Suppressor macrophage treated with lipopolysaccharide for 4 hours (primary cell): Measurements from ENCODE around the gene VIP.
"Not testable (repeated sequence)": the region's sequence is repeated elsewhere in the genome, so short reads cannot be mapped to it uniquely, and the experiment has no call there.

Experiments
- DNase-seq: peaks from one replicate; pipeline ENCODE4 v3.0.0-alpha.2; 2020

Gene VIP

DNA sequence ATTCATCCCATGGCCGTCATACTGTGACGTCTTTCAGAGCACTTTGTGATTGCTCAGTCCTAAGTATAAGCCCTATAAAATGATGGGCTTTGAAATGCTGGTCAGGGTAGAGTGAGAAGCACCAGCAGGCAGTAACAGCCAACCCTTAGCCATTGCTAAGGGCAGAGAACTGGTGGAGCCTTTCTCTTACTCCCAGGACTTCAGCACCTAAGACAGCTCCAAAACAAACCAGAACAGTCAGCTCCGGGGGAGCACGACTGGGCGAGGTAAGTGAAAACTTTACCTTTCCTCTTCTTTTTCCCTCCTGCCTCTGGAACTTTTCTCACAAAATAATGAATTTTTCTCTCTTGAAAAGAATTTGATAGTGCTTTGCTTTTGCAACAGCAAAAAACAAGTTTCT lies at the start of gene VIP:
VIP (plus strand) TSS at position 104 of the 400 bp plus-strand sequence. CDS start 1,381 bp downstream, outside the sequence.
- DNase-seq = peak; percentile 2

- no peak for DNase-seq
Measured at GRCh38 chr6:152701081-152701862, 49.3 kb upstream of the VIP start.

- DNase-seq = no peak
Measured at GRCh38 chr6:152701863-152702401, 48.7 kb upstream of the VIP start.

DNA sequence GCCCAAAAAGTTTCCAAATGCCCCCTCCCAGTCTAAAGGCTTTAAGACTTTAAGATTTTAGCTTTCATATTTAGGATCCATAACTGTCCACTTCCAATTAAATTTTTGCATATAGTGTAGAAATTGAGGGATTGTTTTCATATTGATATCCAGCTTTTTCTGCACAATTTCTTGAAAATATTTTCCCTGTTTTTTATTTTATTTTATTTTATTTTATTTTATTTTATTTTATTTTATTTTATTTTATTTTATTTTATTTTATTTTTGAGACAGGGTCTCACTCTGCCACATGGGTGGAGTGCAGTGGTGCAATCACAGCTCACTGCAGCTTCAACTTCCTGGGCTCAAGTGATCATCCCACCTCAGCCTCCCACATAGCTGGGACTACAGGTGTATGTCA lies 46.8 kb upstream of the VIP start:
- not testable (repeated sequence) for DNase-seq

DNA sequence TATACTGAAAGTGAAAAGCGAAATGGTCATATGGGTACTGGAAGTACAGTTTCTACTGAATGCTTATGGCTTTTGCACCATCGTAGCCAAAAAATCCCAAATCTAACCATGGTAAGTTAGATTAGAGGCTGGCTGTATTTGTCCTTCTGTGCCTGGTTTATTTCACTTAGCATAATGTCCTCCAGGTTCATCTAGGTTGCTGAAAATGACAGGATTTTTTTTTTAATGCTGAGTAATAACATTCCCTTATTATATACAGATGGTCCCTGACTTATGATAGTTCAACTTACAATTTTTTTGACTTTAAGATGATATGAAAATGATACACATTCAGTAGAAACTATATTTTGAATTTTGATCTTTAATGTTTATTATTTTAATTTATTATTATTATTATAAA lies 45.3 kb upstream of the VIP start:
- DNase-seq = no peak

DNA sequence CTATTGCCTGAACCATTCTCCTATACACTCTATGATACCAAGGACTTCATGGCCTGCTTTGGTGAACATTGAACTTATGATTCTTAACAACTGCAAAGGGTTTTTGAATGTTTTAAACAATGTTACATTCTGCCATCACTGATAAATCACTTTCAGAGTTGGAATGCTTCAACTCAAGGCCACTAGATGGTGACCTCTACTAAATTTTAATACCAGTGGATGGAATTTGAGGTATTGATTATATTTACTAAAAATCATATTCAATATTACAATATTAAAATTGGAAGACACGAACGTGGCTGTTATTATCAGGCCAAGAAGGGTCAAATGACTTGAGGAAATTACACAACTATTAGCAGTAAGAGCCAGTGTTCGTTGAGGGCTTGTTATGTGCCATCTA lies 34.3 kb upstream of the VIP start:
- DNase-seq = no peak

DNA sequence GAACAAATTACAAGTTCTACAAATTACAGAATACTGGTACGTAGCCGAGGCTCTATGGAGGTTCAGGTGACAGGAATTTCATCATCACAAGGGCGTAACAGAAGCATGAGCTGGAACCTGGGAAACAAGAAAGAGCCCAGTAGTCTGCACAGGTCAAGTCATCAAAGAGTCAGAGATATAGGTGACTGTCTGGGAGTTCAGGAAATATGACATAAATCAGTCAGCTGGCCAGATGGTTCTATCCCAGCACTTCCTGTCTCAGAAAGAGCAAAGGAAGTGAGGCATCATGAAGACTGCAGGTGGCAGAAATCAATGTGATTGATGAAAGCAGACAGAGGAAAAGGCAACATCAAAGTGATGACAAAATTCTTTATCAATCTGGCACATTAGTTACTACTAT lies 29.6 kb upstream of the VIP start:
- DNase-seq = no peak

GRCh38 chr6:152721956-152722355 lies 28.6 kb upstream of the VIP start:
- DNase-seq = no peak

DNA sequence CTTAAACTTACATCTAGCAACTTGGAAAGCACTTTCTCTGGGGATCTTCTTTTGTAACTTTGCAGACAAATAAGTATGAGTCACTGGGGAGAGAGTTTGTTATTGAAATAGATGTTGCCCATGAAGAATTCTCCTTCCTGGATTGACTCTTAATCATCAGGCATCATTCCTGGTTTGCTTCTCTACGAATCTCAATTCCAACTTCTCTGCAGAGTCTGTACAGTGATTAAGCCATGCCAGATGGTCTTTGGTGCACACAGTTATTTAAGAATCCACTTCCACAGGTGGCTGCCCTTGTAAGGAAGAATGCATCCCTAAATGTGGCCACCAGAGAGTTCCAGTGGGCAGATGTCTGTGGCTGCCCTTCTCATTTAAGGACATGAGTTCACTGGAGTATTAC lies 27.2 kb upstream of the VIP start:
- DNase-seq = no peak

- no peak for DNase-seq
Measured at GRCh38 chr6:152726313-152726712, 24.3 kb upstream of the VIP start.

- no peak for DNase-seq
Measured at GRCh38 chr6:152727507-152727906, 23.1 kb upstream of the VIP start.

- DNase-seq = no peak
Measured at GRCh38 chr6:152734630-152735029, 16.0 kb upstream of the VIP start.

GRCh38 chr6:152736687-152737273 lies 13.8 kb upstream of the VIP start:
- DNase-seq = no peak

DNA sequence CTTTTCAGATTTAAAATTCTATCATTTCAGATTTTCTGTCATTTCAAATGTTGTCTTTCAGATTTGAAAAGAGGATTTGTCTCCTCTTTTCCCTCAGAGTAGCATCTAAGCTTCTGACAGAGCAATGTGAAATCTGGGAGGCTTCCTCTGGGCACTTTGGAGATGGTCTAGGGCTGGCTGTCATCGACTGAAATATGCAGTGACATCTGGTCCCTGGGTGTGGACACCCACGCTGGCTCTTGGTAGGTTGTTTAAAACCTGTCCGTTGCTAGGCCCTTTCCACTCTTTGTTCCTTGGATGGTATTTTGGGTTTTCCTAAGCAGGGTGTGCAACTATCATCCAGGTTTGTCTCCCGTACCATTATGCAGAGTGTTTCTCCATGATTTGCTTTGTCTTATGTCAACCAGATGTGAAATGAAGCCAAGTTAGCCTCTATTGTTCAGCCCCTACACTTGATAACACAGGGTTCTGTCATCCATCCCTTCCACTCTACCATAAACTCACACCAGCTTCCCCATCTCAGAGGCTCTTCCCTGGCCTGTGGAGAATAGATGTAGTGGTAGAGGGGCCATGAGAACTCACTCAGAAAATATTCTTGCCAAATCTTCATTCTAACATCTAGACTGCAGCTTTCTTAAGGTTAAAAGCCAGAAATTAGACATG lies 5.0 kb upstream of the VIP start:
- DNase-seq = no peak

GRCh38 chr6:152746172-152746553 lies 4.4 kb upstream of the VIP start:
- no peak for DNase-seq

GRCh38 chr6:152748843-152749242 lies 1.8 kb upstream of the VIP start:
- DNase-seq = no peak

DNA sequence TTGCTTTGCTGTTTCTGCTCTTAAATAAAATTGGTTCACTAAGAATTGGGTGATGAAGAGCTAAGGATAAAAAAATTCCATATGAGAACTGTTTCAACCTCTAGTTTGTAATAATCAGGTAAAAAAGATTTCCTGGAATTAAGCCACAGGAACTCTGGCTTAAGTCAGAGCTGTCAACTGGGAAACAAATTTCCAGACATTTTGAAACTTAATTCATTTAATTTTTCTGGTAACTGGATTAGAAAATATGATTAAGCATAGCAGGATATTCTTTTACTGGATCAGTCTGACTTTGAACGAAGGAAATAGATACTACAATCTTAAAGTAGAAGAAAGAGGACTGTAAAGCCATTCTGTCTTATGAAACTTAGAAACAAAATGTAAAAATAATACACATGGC lies 1.3 kb upstream of the VIP start:
- no peak for DNase-seq

DNA sequence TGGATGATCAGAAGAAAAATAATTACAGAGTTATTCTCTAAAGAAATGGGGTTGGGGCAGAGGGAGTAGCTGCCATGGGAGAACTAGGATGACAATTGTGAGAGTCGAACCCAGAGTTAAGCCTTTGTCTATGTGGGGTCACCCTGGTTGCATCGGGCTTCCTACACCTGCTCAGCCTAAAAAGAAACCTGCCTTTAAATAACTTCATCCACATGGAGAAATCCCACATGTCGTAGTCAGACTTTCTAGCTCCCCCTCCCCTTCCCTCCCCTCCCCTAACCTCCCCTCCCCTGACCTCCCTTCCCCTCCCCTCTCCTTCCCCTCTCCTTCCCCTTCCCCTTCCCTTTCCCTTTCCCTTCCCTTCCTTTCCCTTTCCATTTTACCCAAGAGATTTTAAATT lies 14.7 kb downstream of the VIP start:
- DNase-seq = no peak

- DNase-seq = no peak
Measured at GRCh38 chr6:152769159-152769558, 18.6 kb downstream of the VIP start.

GRCh38 chr6:152769993-152770392 lies 19.4 kb downstream of the VIP start:
- no peak for DNase-seq

GRCh38 chr6:152771061-152771687 lies 20.6 kb downstream of the VIP start:
- DNase-seq = no peak

- DNase-seq = no peak
Measured at GRCh38 chr6:152775428-152775827, 24.8 kb downstream of the VIP start.

DNA sequence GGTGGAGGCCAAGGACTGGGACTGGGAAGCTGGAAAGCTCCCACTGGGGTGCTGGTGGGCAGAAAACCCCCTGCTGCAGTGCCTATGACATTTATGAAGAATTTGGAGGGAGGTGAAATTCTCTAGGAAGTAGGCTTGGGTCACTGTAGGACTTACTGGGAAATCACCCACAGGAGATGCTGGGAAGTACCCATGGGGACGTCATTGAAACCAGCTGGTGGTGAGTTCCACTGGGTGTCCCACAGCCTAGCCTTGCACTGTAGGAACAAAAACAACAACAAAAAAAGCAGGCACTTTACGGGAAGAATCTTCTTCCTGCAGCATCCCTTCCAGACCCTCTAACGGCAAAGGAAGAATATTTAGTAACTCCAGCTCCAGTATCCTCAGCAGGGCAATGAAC lies 26.2 kb downstream of the VIP start:
- DNase-seq = no peak
